Adipocyte (in vitro differentiated cells): ENCODE measurements around the gene BMP10.

Experiments
- DNase-seq: peaks from one replicate; pipeline ENCODE4 v3.0.0-alpha.2; 2015; ENCODE audit warnings: low read depth
- H3K27me3 ChIP-seq: replicated peaks from 2 replicates; pipeline ENCODE4 v1.7.0; 2013; ENCODE audit warnings: mild to moderate bottlenecking, low read length, moderate library complexity; ENCODE audit not compliant: control insufficient read depth, insufficient read depth
- H3K36me3 ChIP-seq: 2 replicates; pipeline ENCODE4 v1.7.0; 2013; ENCODE audit warnings: low read length, mild to moderate bottlenecking, moderate library complexity; ENCODE audit not compliant: control insufficient read depth, insufficient read depth, severe bottlenecking
- H3K4me1 ChIP-seq: 2 replicates; pipeline ENCODE4 v1.7.0; 2013; ENCODE audit warnings: mild to moderate bottlenecking, low read length, moderate library complexity; ENCODE audit not compliant: control insufficient read depth, insufficient read depth
- H3K4me3 ChIP-seq: 2 replicates; pipeline ENCODE4 v1.7.0; 2013; ENCODE audit warnings: mild to moderate bottlenecking, low read length, moderate library complexity
- H3K9ac ChIP-seq: 2 replicates; pipeline ENCODE4 v1.7.0; 2013; ENCODE audit warnings: mild to moderate bottlenecking, low read length, moderate library complexity
- H3K9me3 ChIP-seq: 2 replicates; pipeline ENCODE4 v1.7.0; 2013; ENCODE audit warnings: mild to moderate bottlenecking, low read length, moderate library complexity; ENCODE audit not compliant: control insufficient read depth

BMP10 gene

DNA sequence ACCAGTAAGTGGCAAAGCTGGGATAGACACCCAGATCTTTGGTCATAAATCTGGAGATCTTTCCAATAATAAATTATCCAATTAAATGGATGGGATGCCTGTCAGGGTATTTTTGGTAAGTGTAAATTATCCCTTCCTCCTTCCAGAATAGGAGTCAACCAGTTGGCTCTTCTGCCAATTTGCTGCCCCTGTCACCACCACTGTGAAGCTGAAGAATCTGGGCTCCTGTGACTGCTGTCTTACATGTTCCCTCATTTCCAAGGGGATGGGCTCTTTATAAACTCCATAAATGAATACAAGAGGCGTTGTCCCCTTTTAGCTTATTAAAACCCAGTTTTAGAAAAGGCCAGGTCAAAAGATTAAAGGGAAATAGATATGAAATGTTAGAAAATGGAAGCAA, 17.8 kb upstream of the BMP10 start:
- H3K36me3 ChIP-seq = no peaks in the 10 kb centered on the region
- no peak overlapping the region for H3K9ac ChIP-seq
- no peaks in the 10 kb centered on the region for H3K9me3 ChIP-seq
- H3K4me1 ChIP-seq = no peaks in the 10 kb centered on the region
- DNase-seq = no peak
- no peaks in the 10 kb centered on the region for H3K27me3 ChIP-seq
- H3K4me3 ChIP-seq = no peak overlapping the region

DNA sequence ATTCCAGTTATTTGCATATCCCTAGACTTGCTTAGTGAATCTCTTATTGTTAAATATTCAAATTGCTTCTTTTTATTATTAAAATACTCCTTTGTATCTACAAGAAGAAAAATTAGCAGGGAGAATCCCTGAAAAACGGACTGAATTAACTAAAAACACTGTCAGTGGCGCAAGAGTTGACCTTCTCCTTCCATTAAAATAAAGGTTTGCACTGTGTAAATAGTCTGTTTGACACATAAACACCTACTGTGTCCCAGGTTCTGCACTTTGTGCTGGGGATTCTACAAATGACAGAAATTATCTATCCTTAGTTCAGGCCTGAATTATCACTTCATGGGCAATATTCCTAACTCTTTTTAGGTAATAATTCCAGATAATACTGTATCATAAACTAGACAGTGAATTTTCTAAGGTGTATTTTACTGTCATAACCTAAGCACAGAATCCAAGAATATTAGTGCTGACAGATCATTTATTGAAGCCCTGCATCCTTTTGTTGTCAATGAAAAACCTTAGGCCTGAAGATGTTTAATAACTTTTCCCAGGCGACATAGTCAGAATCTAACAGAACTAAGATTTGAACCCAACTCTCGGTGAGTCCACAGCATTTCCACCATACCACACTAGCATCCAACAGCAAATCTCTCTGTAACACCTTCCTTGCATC, 17.0 kb upstream of the BMP10 start:
- Histone ChIP-seq H3K36me3 (no peaks in the 10 kb centered on the region), H3K4me3 (no peak overlapping the region), H3K4me1 (no peaks in the 10 kb centered on the region), H3K27me3 (no peaks in the 10 kb centered on the region), H3K9me3 (no peaks in the 10 kb centered on the region), H3K9ac (no peak overlapping the region)
- DNase-seq = no peak

DNA sequence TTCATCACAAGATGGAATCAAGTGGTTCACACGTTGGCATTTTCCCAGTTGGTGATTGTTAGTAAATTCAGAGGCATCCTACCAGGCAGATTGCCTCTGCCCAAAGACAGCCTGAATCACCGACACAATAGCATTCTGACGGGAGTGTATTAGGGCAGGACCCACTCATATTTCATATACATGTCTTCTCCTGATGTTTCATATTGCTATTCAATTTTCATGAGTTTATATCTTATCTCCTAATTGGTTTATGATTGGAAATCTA, 14.5 kb upstream of the BMP10 start:
- H3K4me3 ChIP-seq = no peak overlapping the region
- H3K27me3 ChIP-seq = no peaks in the 10 kb centered on the region
- no peak for DNase-seq
- no peak overlapping the region for H3K9ac ChIP-seq
- H3K36me3 ChIP-seq = no peaks in the 10 kb centered on the region
- H3K9me3 ChIP-seq = no peaks in the 10 kb centered on the region
- no peaks in the 10 kb centered on the region for H3K4me1 ChIP-seq

- Histone ChIP-seq H3K36me3 (no peaks in the 10 kb centered on the region), H3K9me3 (no peaks in the 10 kb centered on the region), H3K27me3 (no peaks in the 10 kb centered on the region), H3K9ac (no peak overlapping the region), H3K4me3 (no peak overlapping the region), H3K4me1 (no peaks in the 10 kb centered on the region)
- no peak for DNase-seq
Measured at GRCh38 chr2:68885074-68885810, 14.0 kb upstream of the BMP10 start.

DNA sequence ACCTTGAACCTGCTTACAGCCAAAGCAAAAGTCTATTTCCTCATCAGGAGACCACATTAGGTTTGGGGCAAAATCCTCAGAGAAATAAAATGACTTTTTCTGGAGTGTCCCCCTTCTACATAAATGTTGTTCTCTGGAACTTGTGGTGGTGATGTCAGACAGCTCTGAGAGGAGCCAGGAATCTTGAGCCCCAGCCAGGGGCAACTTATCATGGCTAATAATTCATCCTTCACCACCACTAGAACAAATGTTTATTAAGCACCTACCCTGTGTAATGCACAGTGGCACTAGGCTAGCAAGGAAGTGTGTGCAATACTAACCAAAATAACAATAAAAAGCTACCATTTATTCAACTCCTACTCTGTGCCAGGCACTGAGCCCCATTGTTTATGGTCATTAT, 9.0 kb upstream of the BMP10 start:
- Histone ChIP-seq H3K36me3 (no peaks in the 10 kb centered on the region), H3K9me3 (no peaks in the 10 kb centered on the region), H3K4me3 (no peak overlapping the region), H3K27me3 (no peaks in the 10 kb centered on the region), H3K9ac (no peak overlapping the region), H3K4me1 (peaks cover 3% of the 10 kb centered on the region)
- no peak for DNase-seq

DNA sequence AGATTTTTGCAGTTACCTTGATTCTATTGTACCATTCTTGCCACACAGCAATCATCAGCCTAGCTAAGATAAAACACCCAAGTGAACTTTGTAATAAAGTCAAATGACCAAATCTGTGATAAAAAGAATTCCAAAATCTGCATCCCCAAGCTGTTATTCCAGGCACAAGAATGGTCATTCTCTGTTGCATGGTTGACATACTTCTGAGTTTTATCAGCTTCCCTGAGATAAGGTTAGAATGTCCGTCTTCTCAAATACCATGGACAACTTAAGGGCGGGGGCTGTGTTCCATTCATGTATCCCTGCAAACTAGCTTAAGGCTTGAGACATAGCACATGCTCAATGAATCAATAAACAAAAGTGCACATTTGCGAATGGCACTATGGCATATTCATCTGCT, 8.1 kb upstream of the BMP10 start:
- Histone ChIP-seq H3K27me3 (no peaks in the 10 kb centered on the region), H3K4me1 (peaks cover 3% of the 10 kb centered on the region), H3K9me3 (no peaks in the 10 kb centered on the region), H3K4me3 (no peak overlapping the region), H3K36me3 (no peaks in the 10 kb centered on the region), H3K9ac (no peak overlapping the region)
- DNase-seq = no peak

GRCh38 chr2:68878753-68879152, 7.6 kb upstream of the BMP10 start:
- Histone ChIP-seq H3K4me1 (peaks cover 3% of the 10 kb centered on the region), H3K36me3 (no peaks in the 10 kb centered on the region), H3K9ac (no peak overlapping the region), H3K4me3 (no peak overlapping the region), H3K9me3 (no peaks in the 10 kb centered on the region), H3K27me3 (peaks cover 1% of the 10 kb centered on the region)
- DNase-seq = peak; percentile 43

- Histone ChIP-seq H3K9ac (no peak overlapping the region), H3K36me3 (no peaks in the 10 kb centered on the region), H3K4me1 (peaks cover 3% of the 10 kb centered on the region), H3K9me3 (no peaks in the 10 kb centered on the region), H3K4me3 (no peak overlapping the region), H3K27me3 (peaks cover 4% of the 10 kb centered on the region)
- no peak for DNase-seq
Measured at GRCh38 chr2:68878071-68878711, 7.0 kb upstream of the BMP10 start.

DNA sequence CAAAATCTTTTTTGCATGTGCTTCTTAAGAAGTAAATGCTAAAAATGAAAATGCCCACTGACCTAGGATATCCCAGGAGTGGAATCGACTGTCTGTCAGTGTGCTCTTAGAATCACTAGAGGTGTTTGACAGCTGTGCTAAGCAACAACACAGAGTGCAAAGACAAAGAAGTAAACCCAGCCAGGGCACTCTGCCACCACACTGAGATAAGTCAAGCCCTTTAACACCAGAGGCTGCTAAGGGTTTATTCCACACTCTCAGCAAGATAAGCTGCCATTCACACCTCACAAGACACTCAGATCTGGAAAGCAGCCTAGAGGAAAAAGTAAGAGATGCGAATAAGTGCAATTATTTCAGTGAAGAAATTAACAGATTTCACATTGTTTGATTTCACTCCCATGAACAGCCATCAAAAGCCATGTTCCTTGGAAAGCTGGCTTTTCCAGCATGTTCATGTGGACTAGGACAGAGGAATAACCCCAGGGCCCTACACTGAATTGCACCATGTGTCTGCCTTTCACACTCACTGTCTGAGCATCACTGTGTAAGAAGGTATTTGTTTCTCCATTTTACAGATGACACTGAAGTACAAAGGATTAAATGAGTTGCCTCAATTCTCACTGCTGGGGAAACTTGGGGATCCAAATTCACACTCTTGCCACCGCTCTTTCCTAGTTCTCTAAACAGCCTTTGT, 6.0 kb upstream of the BMP10 start:
- Histone ChIP-seq H3K9me3 (no peaks in the 10 kb centered on the region), H3K9ac (no peak overlapping the region), H3K36me3 (no peaks in the 10 kb centered on the region), H3K27me3 (peaks cover 4% of the 10 kb centered on the region), H3K4me1 (peaks cover 3% of the 10 kb centered on the region), H3K4me3 (no peak overlapping the region)
- DNase-seq = no peak

- Histone ChIP-seq H3K36me3 (no peaks in the 10 kb centered on the region), H3K9ac (no peak overlapping the region), H3K27me3 (peaks cover 11% of the 10 kb centered on the region), H3K4me3 (no peak overlapping the region), H3K4me1 (no peaks in the 10 kb centered on the region), H3K9me3 (no peaks in the 10 kb centered on the region)
- DNase-seq = no peak
Measured at GRCh38 chr2:68870215-68870614, 982 bp downstream of the BMP10 start.

- H3K27me3 ChIP-seq = peaks cover 22% of the 10 kb centered on the region
- no peak for DNase-seq
- H3K9me3 ChIP-seq = no peaks in the 10 kb centered on the region
- no peak overlapping the region for H3K9ac ChIP-seq
- no peaks in the 10 kb centered on the region for H3K4me1 ChIP-seq
- H3K4me3 ChIP-seq = no peak overlapping the region
- no peaks in the 10 kb centered on the region for H3K36me3 ChIP-seq
Measured at GRCh38 chr2:68865108-68865507, 6.1 kb downstream of the BMP10 start.
